H1 (cell line): ENCODE data around the gene NINJ2. TPM values are rescaled to one million over a fixed set of nuclear protein-coding genes. Genes with fewer than 3 reads are reported as not detected.
A peak's percentile ranks its signal among the peaks of the same experiment; 100 is the strongest.

Experiments used
- CTCF ChIA-PET: fragments of 300-600 bp; sonication (Branson Sonifier 250); formaldehyde crosslinking; loops from one replicate; lab custom pipeline; 2021; ENCODE audit not compliant: partially characterized antibody; lab: Charles Lee
- POLR2A ChIA-PET: fragments of 300-600 bp; sonication (Branson Sonifier 250); formaldehyde crosslinking; loops from one replicate; lab custom pipeline; 2021; ENCODE audit warnings: inconsistent platforms; ENCODE audit not compliant: partially characterized antibody; lab: Charles Lee
- DNase-seq, 2 experiments: peaks; one replicate each; pipeline versions ENCODE4 v3.0.0 to v3.0.0-alpha.2; 2010 to 2022; ENCODE audit warnings: low spot score in 2 of 2, low read depth in 1 of 2, mixed read lengths in 1 of 2
- FAIRE-seq: peaks from 2 replicates; lab custom pipeline; 2011; peaks lifted over from hg19 to GRCh38; lab: Jason Lieb, UNC
- H2AFZ ChIP-seq: 2 replicates; pipeline ENCODE4 v1.8.1; 2012; ENCODE audit warnings: low read length, inconsistent platforms
- H2AK5ac ChIP-seq: 2 replicates; pipeline ENCODE4 v1.6.1; 2013; ENCODE audit warnings: low read depth, low read length
- H2BK120ac ChIP-seq: replicated peaks from 2 replicates; pipeline ENCODE3; 2013; ENCODE audit warnings: low read depth, low read length, inconsistent platforms
- H2BK12ac ChIP-seq: 2 replicates; pipeline ENCODE4 v1.6.1; 2013; ENCODE audit warnings: low read depth, low read length
- H2BK15ac ChIP-seq: 2 replicates; pipeline ENCODE4 v1.6.1; 2013; ENCODE audit warnings: low read length
- H2BK20ac ChIP-seq: 2 replicates; pipeline ENCODE4 v1.6.1; 2013; ENCODE audit warnings: low read length
- H2BK5ac ChIP-seq: 2 replicates; pipeline ENCODE4 v1.6.1; 2013; ENCODE audit warnings: low read depth, low read length
- H3K14ac ChIP-seq: 2 replicates; pipeline ENCODE4 v1.6.1; 2013; ENCODE audit warnings: inconsistent platforms; ENCODE audit not compliant: insufficient read length
- H3K18ac ChIP-seq: 2 replicates; pipeline ENCODE4 v1.6.1; 2013; ENCODE audit warnings: low read length; ENCODE audit errors: extremely low read depth
- H3K23ac ChIP-seq: 2 replicates; pipeline ENCODE4 v1.6.1; 2013; ENCODE audit warnings: inconsistent platforms; ENCODE audit not compliant: insufficient read length
- H3K23me2 ChIP-seq: 2 replicates; pipeline ENCODE4 v1.6.1; 2013; ENCODE audit warnings: low read depth, low read length
- H3K27ac ChIP-seq: 2 replicates; pipeline ENCODE4 v1.6.1; 2011; ENCODE audit warnings: low read depth, low read length, inconsistent platforms
- H3K27me3 ChIP-seq, 4 experiments: replicated peaks in 1 of 4; 1 replicate in 1 of 4; 2 replicates in 3 of 4; pipeline versions ENCODE4 v1.6.1 to v1.8.1; 2011 to 2013; ENCODE audit warnings: low read length in 3 of 4, mild to moderate bottlenecking in 3 of 4, inconsistent platforms in 2 of 4, mixed read lengths in 2 of 4, moderate library complexity in 1 of 4; ENCODE audit not compliant: control insufficient read depth in 3 of 4, insufficient read depth in 3 of 4; ENCODE audit errors: extremely low read depth in 1 of 4
- H3K36me3 ChIP-seq, 4 experiments: 2 replicates each; pipeline versions ENCODE4 v1.6.1 to v1.8.1; 2011 to 2013; ENCODE audit warnings: mild to moderate bottlenecking in 4 of 4, low read length in 3 of 4, moderate library complexity in 2 of 4, control low read depth in 1 of 4, inconsistent platforms in 1 of 4; ENCODE audit not compliant: insufficient read depth in 4 of 4, control insufficient read depth in 2 of 4
- H3K4ac ChIP-seq: replicated peaks from 2 replicates; pipeline ENCODE3; 2013; ENCODE audit warnings: low read length, low read depth, mixed read lengths, inconsistent platforms; ENCODE audit not compliant: insufficient read length
- H3K4me1 ChIP-seq, 4 experiments: replicated peaks in 1 of 4; 1 replicate in 1 of 4; 2 replicates in 3 of 4; pipeline versions ENCODE4 v1.6.1 to v1.8.1; 2011 to 2013; ENCODE audit warnings: low read length in 3 of 4, inconsistent platforms in 2 of 4, mixed read lengths in 1 of 4; ENCODE audit not compliant: insufficient read depth in 4 of 4, control insufficient read depth in 3 of 4
- H3K4me2 ChIP-seq, 2 experiments: 2 replicates each; pipeline versions ENCODE4 v1.6.1 to v1.8.1; 2011 to 2013; ENCODE audit warnings: low read depth in 2 of 2, low read length in 2 of 2, control low read depth in 1 of 2, inconsistent platforms in 1 of 2, mild to moderate bottlenecking in 1 of 2; ENCODE audit not compliant: insufficient read depth in 1 of 2
- H3K4me3 ChIP-seq, 4 experiments: fragments of 200-600, 300-600 bp in 1 of 4; sonication (generic), shearing (Covaris generic), sonication (Bioruptor Twin) in 1 of 4; 2 replicates each; pipeline versions ENCODE4 v1.5.1 to v1.8.1; 2011 to 2016; ENCODE audit warnings: low read length in 4 of 4, low read depth in 3 of 4, control low read depth in 2 of 4, inconsistent platforms in 2 of 4, mild to moderate bottlenecking in 2 of 4, mixed read lengths in 1 of 4, moderate library complexity in 1 of 4; ENCODE audit not compliant: insufficient read depth in 2 of 4; ENCODE audit errors: extremely low read depth in 1 of 4
- H3K56ac ChIP-seq: replicated peaks from 2 replicates; pipeline ENCODE3; 2013; ENCODE audit warnings: low read depth, mild to moderate bottlenecking, mixed read lengths, low read length, inconsistent platforms; ENCODE audit not compliant: insufficient read length
- H3K79me1 ChIP-seq: 2 replicates; pipeline ENCODE4 v1.6.1; 2013; ENCODE audit warnings: low read depth, low read length, control low read depth
- H3K79me2 ChIP-seq, 2 experiments: 2 replicates each; pipeline versions ENCODE4 v1.6.1 to v1.8.1; 2012 to 2013; ENCODE audit warnings: low read length in 2 of 2, mild to moderate bottlenecking in 2 of 2, inconsistent platforms in 1 of 2; ENCODE audit not compliant: insufficient read depth in 2 of 2, control insufficient read depth in 1 of 2
- H3K9ac ChIP-seq, 4 experiments: replicated peaks in 1 of 4; 1 replicate in 1 of 4; 2 replicates in 3 of 4; pipeline versions ENCODE4 v1.6.1 to v1.8.1; 2011 to 2013; ENCODE audit warnings: low read depth in 3 of 4, low read length in 3 of 4, control low read depth in 2 of 4, mild to moderate bottlenecking in 2 of 4, moderate library complexity in 2 of 4, inconsistent platforms in 1 of 4; ENCODE audit errors: extremely low read depth in 1 of 4
- H3K9me3 ChIP-seq, 2 experiments: 2 replicates each; pipeline versions ENCODE4 v1.6.1 to v1.8.1; 2012 to 2013; ENCODE audit warnings: mild to moderate bottlenecking in 2 of 2, moderate library complexity in 2 of 2, control low read depth in 1 of 2, inconsistent platforms in 1 of 2, low read depth in 1 of 2, low read length in 1 of 2, mixed read lengths in 1 of 2; ENCODE audit not compliant: insufficient read depth in 2 of 2
- H4K20me1 ChIP-seq, 2 experiments: replicated peaks in 1 of 2; 2 replicates each; pipeline versions ENCODE3 to v1.8.1; 2011 to 2013; ENCODE audit warnings: inconsistent platforms in 2 of 2, low read length in 2 of 2, mild to moderate bottlenecking in 1 of 2; ENCODE audit not compliant: insufficient read depth in 2 of 2, control insufficient read depth in 1 of 2
- H4K5ac ChIP-seq: 2 replicates; pipeline ENCODE4 v1.6.1; 2013; ENCODE audit warnings: low read length, low read depth, mixed read lengths, inconsistent platforms; ENCODE audit not compliant: insufficient read length
- H4K8ac ChIP-seq: 2 replicates; pipeline ENCODE4 v1.8.0; 2013; ENCODE audit warnings: mild to moderate bottlenecking, moderate library complexity, low read length, inconsistent platforms; ENCODE audit not compliant: insufficient read depth; ENCODE audit errors: extremely low read depth
- H4K91ac ChIP-seq: replicated peaks from 2 replicates; pipeline ENCODE3; 2013; ENCODE audit warnings: low read length, mixed read lengths, inconsistent platforms; ENCODE audit not compliant: insufficient read length
- ATF3 ChIP-seq: IDR thresholded peaks from 2 replicates; pipeline ENCODE4 v1.6.1; 2011; ENCODE audit warnings: low read depth, mild to moderate bottlenecking, low read length; ENCODE audit not compliant: insufficient read depth
- GTF2F1 ChIP-seq: IDR thresholded peaks from 2 replicates; pipeline ENCODE4 v1.6.1; 2012; ENCODE audit warnings: low read depth, low read length, improper control_type of control experiment, borderline replicate concordance
- HDAC6 ChIP-seq: IDR thresholded peaks from one replicate; pipeline ENCODE4 v1.7.1; 2012; ENCODE audit warnings: low read depth, mild to moderate bottlenecking, inconsistent platforms, low read length, moderate library complexity
- KDM1A ChIP-seq: fragments of 200-600, 300-600 bp; sonication (generic); IDR thresholded peaks from 2 replicates; pipeline ENCODE4 v1.7.1; 2016; ENCODE audit warnings: mild to moderate bottlenecking, low read length, borderline replicate concordance
- KDM4A ChIP-seq: IDR thresholded peaks from one replicate; pipeline ENCODE4 v1.7.1; 2012; ENCODE audit warnings: low read depth, mild to moderate bottlenecking, moderate library complexity, low read length, inconsistent platforms; ENCODE audit not compliant: severe bottlenecking
- NRF1 ChIP-seq: IDR thresholded peaks from 2 replicates; pipeline ENCODE4 v1.6.1; 2011; ENCODE audit warnings: mild to moderate bottlenecking, low read depth, low read length, improper control_type of control experiment
- PHF8 ChIP-seq: fragments of 200-600 bp; sonication (generic); conservative IDR thresholded peaks from 2 replicates; pipeline ENCODE4 v1.7.1; 2012; ENCODE audit warnings: low read depth, mild to moderate bottlenecking, inconsistent platforms, low read length, moderate library complexity
- RNF2 ChIP-seq: fragments of 200-900, 300-1000 bp; sonication (generic); IDR thresholded peaks from 2 replicates; pipeline ENCODE4 v1.7.1; 2016; ENCODE audit warnings: borderline replicate concordance, low read depth, mild to moderate bottlenecking, antibody characterized with exemption, low read length; ENCODE audit not compliant: poor library complexity, severe bottlenecking; ENCODE audit errors: missing control alignments
- SP2 ChIP-seq: IDR thresholded peaks from 2 replicates; pipeline ENCODE4 v1.6.1; 2012; ENCODE audit warnings: mild to moderate bottlenecking, low read length, inconsistent platforms
- SRF ChIP-seq: IDR thresholded peaks from 2 replicates; pipeline ENCODE4 v1.6.1; 2011; ENCODE audit warnings: mild to moderate bottlenecking, low read depth, low read length, moderate library complexity
- TAF1 ChIP-seq: IDR thresholded peaks from 2 replicates; pipeline ENCODE4 v1.6.1; 2011; ENCODE audit warnings: mild to moderate bottlenecking, low read depth, low read length
- WGBS, 2 experiments: shearing (Covaris generic) in 1 of 2; methylation state at CpG; one replicate each; pipeline versions ENCODE4 v1.1.6 to v1.1.7; 2013 to 2015; ENCODE audit warnings: low lambda C conversion rate in 2 of 2, mixed read lengths in 2 of 2, inconsistent platforms in 1 of 2, low coverage in 1 of 2, missing lambda C conversion rate in 1 of 2; ENCODE audit not compliant: insufficient replicate concordance in 2 of 2, insufficient coverage in 1 of 2, insufficient read length in 1 of 2; ENCODE audit errors: extremely low coverage in 1 of 2, missing lambda C conversion rate in 1 of 2; 5-methylcytosine and 5-hydroxymethylcytosine counted together
- polyA plus RNA-seq, 7 experiments: library from polyadenylated mRNA; depleted of rRNA in 3 of 7; stranded (reverse) in 5 of 7; unstranded in 2 of 7; fragments of >200 nt in 5 of 7; fragments of 200-250 nt in 2 of 7; gene quantifications; 1 replicate in 5 of 7; 2 replicates in 1 of 7; 4 replicates in 1 of 7; pipeline versions ENCODE4 v1.2.1 to v1.2.3, GENCODE V29; 2011 to 2013; ENCODE audit warnings: missing spikeins in 2 of 7, mixed read lengths in 2 of 7
- total RNA-seq: library from RNA; stranded (reverse); fragmentation: NEBNext Ultra II Directional; extraction: Animal tissue kit (Norgen Biotek cat#: 25700); gene quantifications from 2 replicates; pipeline ENCODE4 v1.2.1, GENCODE V29; 2021

NINJ2 gene
- total and polyA plus RNA-seq, 2 of the 8 experiments (the other 6 are each of a cell fraction or from before 2014, with no cell fraction given) = 1.4 TPM; not detected in 1

DNA sequence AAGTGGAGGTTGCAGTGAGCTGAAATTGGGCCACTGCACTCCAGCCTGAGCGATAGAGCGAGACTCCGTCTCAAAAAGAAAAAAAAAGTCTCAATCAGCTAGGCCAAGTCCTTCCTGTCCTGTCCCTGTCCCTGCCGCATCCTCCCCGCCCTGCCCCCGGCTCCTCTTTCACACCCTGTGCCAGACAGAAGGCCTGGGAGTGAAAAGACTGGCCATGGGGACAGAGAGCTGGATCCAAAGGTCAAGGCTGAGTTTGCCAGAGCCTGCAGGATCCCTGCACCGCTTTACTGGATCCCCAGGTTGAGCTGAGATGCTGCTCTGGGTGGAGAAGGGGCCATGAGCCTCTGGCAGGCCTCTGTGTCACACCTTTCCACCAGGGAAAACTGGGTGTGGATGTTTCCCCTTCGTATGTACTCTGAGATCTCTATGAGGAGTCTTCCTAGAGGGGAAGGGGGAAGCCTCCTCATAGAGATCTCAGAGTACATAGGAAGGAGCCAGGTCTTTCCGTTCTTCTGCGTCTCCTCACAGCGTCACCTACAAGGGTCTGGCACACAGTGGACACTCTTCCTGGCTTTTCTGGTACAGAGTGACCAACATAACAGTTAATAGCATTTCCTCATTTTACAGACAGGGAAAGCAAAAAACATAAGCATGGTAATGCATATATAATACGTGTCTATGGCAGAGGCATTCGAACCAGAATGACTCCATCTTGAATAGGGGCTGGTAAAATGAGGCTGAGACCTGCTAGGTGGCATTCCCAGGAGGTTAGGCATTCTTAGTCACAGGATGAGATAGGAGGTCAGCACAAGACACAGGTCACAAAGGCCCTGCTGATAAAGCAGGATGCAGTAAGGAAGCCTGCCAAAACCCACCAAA is 35.1 kb downstream of the NINJ2 start:
- Histone ChIP-seq H2BK15ac (no peak overlapping the region), H3K14ac (no peak overlapping the region), H2BK120ac (no peak overlapping the region), H3K23ac (no peak overlapping the region), H4K8ac (no peak overlapping the region), H2AK5ac (no peak overlapping the region), H3K79me2 (no peaks in the 10 kb centered on the region), H3K4me2 (no peak overlapping the region), H3K4me3 (no peak overlapping the region), H4K5ac (no peak overlapping the region), H2AFZ (no peak overlapping the region), H3K4me1 (peaks cover 8 to 20% (median 16%) of the 10 kb centered on the region in 4 experiments), H3K27me3 (no peaks in the 10 kb centered on the region), H2BK20ac (no peak overlapping the region), H2BK12ac (0 out of 2 replicates have a peak overlapping the region, but pooled peaks have one; percentile 9), H3K9ac (no peak overlapping the region), H4K20me1 (no peaks in the 10 kb centered on the region), H3K18ac (no peak overlapping the region), H3K23me2 (peaks cover 2% of the 10 kb centered on the region; the same call in 1 of the 2 replicates), H3K79me1 (no peaks in the 10 kb centered on the region), H3K27ac (no peak overlapping the region), H3K4ac (no peak overlapping the region), H3K36me3 (no peaks in the 10 kb centered on the region), H3K56ac (no peak overlapping the region), H2BK5ac (no peak overlapping the region), H4K91ac (no peak overlapping the region), H3K9me3 (no peaks in the 10 kb centered on the region)
- ChIA-PET CTCF (interaction anchor here (0.8 to 1.8 kb wide), 3 partner anchors 30 to 52 kb away, joined by 3 to 13 read pairs (median 5); no protein-coding TSS in a partner anchor), POLR2A (no interaction called here)
- WGBS, 2 experiments = 88% methylated on average over 13 of the region's 13 CpGs; no CpG with 5 or more reads in 1 of the 2 experiments
- no peak for DNase-seq
- no peak for FAIRE-seq
- TF ChIP-seq HDAC6 = no peak
- no peak for TF ChIP-seq KDM4A
- TF ChIP-seq KDM1A = no peak
- TF ChIP-seq TAF1 = no peak
- no peak for TF ChIP-seq SP2
- TF ChIP-seq ATF3 = no peak
- no peak for TF ChIP-seq RNF2
- TF ChIP-seq NRF1 = no peak
- no peak for TF ChIP-seq GTF2F1
- TF ChIP-seq SRF = no peak
- no peak for TF ChIP-seq PHF8
